SH-SY5Y (cell line): ENCODE measurements around the gene ARMC8.

Experiments used
- GATA2 ChIP-seq: IDR thresholded peaks from 2 replicates; pipeline ENCODE4 v1.6.1; 2011; ENCODE audit warnings: mild to moderate bottlenecking, low read depth, low read length
- GATA3 ChIP-seq: IDR thresholded peaks from 2 replicates; pipeline ENCODE4 v1.6.1; 2011; ENCODE audit warnings: low read depth, mild to moderate bottlenecking, low read length, moderate library complexity

DNA sequence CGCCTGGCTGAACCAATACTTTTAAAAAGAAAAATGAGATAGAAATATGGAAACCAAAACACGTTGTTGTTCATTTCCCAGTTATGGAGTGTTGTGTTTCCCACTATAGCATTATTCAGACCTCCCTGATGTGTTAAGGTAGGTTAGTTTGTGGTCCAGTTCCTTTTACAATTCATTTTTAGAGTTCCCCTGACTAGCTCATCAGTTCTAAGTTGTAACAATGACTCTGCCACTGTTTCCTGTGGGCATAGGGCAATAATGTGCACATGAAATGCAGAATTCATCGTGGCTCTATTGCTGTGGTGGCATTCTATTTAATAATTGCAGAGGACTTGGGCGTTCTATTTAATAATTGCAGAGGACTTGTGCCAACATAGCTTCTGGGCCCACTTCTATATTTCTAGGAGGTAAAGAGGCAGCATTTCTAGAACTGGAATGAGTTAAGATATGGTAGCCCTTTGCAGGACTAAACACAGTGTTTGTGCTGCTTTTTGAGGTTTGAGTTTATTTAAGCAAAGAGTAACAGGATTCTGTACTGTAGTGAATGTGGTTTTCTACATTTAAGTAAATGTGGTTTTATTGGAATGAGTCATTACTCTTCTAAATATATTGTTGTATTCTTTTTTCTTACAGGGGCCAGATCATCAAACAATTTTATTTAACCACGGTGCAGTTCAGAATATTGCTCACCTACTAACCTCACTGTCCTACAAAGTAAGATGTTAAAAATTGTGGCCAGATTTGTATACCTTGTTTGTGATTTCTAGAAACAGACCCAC lies 47.5 kb downstream of the ARMC8 start:
- TF ChIP-seq GATA2 (no peak), GATA3 (no peak)
